ENCODE results near the gene EFNA3.

Gene EFNA3

DNA sequence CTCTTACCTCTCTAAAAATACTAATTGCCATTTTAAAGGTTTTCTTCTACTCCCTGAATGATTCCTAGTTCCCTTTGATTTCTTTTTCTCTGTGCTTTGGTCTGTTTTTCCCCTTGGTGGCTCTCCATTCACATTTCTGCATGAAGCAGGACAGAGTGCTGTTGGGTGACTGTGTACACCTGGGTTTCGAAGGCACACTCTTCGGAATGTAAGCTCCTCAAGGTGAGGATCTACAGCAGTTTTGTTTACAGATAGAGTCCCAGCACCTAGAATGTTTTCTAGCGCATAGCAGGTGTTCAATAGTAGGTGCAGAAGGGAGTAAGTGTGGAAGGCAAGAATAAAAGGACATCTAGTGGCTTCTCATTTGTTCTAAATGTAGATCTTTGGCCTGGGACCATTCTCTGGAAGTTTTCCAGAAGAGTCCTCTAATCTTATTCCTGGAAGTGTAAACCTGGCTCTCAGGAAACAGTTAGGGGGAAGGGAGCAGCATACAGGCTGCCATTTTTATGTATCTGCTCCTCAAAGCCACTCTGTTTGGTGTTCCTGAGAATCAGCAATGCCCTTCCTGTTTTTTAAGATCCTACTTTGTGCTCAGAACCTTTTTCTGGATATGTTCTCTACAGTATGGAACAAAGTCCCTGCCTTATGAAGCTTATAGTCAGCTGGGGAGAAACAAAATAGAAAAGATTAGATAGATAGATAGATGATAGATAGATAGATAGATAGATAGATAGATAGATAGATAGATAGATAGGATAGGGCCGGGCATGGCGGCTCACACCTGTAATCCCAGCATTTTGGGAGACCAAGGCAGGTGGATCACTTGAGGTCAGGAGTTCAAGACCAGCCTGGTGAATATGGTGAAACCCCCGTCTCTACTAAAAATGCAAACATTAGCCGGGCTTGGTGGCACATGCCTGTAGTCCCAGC is 26.2 kb downstream of the EFNA3 start:
- Histone ChIP-seq H3K27ac (ENCODE audit: low read depth, low read length) (no peak overlapping the region), H3K36me3 (ENCODE audit: insufficient read depth, low read length) (no peaks in the 10 kb centered on the region), H3K4me1 (ENCODE audit: control insufficient read depth, insufficient read depth, low read length, unreplicated experiment) (peaks cover 5% of the 10 kb centered on the region), H2AFZ (ENCODE audit: low read length, unreplicated experiment) (no peak overlapping the region), H3K4me3 (ENCODE audit: low read depth, low read length) (no peak overlapping the region), H3K27me3 (ENCODE audit: insufficient read depth, low read length) (peaks cover 6% of the 10 kb centered on the region; the same call in 1 of the 2 replicates), H3K79me2 (ENCODE audit: control insufficient read depth, insufficient read depth, low read length, unreplicated experiment) (no peaks in the 10 kb centered on the region)

DNA sequence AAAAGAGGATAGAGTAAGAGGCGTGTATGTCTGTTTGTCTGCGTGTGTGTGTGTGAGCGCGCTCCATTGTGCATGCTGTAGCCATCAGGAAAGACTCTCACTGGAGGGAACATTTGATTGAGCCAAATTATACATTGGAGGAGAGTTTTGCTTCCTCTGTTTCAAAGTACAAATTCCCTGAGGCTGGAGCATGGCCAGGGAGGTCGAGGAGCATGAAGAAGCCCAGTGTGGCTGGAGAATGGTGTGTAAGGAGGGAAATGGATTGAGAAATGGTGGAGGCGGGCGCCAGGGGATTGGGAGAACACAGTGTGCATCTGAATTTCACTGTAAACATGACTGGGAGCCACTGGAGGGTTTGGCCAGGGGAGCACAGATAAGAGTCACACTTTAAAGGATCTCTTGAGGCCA is 27.0 kb downstream of the EFNA3 start:
- Histone ChIP-seq H3K4me3 (ENCODE audit: low read depth, low read length) (no peak overlapping the region), H3K27me3 (ENCODE audit: insufficient read depth, low read length) (peaks cover 6% of the 10 kb centered on the region; the same call in 1 of the 2 replicates), H3K79me2 (ENCODE audit: control insufficient read depth, insufficient read depth, low read length, unreplicated experiment) (no peaks in the 10 kb centered on the region), H3K27ac (ENCODE audit: low read depth, low read length) (no peak overlapping the region), H3K4me1 (ENCODE audit: control insufficient read depth, insufficient read depth, low read length, unreplicated experiment) (peaks cover 5% of the 10 kb centered on the region), H2AFZ (ENCODE audit: low read length, unreplicated experiment) (no peak overlapping the region), H3K36me3 (ENCODE audit: insufficient read depth, low read length) (no peaks in the 10 kb centered on the region)

DNA sequence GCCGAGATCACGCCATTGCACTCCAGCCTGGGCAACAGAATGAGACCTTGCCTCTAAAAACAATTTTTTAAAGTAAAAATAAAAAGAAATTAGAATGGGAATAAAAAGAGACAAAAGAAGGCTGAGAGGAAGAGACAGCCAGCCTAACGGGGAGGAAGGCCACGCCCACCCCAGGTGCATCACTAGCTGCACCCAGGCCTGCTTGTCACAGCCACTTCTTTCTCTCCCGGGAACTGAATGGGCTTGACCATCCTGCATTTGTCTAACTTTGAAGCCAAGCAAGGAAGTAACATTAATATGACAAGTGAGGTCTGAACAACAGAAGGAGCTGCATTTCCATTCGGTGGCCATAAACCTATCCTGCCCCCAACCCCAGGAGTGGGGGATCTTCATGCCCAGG is 28.2 kb downstream of the EFNA3 start:
- no peak overlapping the region for H3K4me3 ChIP-seq (ENCODE audit: low read depth, low read length)
- H2AFZ ChIP-seq (ENCODE audit: low read length, unreplicated experiment): no peak overlapping the region
- H3K27ac ChIP-seq (ENCODE audit: low read depth, low read length): no peak overlapping the region
- H3K79me2 ChIP-seq (ENCODE audit: control insufficient read depth, insufficient read depth, low read length, unreplicated experiment): no peaks in the 10 kb centered on the region
- H3K36me3 ChIP-seq (ENCODE audit: insufficient read depth, low read length): no peaks in the 10 kb centered on the region
- peaks cover 5% of the 10 kb centered on the region for H3K4me1 ChIP-seq (ENCODE audit: control insufficient read depth, insufficient read depth, low read length, unreplicated experiment)
- H3K27me3 ChIP-seq (ENCODE audit: insufficient read depth, low read length): peaks cover 6% of the 10 kb centered on the region; the same call in 1 of the 2 replicates

DNA sequence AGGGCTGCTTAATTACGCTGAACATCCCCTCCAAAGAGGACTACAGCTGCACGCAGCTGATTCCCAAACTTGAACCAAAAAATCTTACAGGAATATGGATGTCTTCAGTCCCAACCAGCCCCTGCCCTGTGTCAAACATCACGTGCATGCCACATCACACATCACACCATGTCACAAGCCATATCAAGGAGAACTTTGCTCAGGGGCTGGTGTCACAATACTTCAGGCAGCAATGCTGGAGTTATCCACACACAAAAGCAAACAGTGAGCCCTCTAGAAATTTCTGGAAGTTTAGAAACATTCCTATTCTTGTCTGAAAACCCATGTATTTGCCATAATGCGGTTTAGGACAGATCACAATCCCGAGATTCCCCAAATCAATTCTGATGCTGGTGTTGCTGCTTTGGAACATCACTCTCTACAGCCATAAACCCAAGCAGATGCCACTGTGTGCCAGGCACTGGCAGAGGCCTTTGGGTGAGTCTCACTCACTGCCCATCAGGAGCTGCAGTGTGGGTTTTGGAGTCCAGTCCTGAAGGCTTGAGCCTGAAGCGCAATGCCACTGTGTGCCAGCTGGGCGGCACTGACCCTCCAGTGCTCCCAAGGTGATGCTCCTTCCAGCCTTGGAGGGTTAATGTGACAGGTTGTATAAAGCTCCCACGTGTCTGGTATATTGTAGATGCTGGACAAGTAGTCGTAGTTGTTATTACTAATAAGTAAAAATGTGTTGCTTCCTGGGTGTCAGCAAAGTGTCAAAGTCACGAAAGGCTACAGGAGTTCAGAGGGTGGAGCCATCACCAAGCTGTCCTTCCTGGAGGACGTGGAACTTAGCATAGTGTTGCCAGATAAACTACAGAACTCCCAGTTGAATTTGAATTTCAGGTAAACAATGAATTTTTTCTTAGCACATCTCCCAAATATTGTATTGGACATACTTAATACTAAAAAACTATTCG is 28.9 kb downstream of the EFNA3 start:
- Histone ChIP-seq H3K36me3 (ENCODE audit: insufficient read depth, low read length) (no peaks in the 10 kb centered on the region), H3K79me2 (ENCODE audit: control insufficient read depth, insufficient read depth, low read length, unreplicated experiment) (no peaks in the 10 kb centered on the region), H3K27ac (ENCODE audit: low read depth, low read length) (no peak overlapping the region), H3K4me3 (ENCODE audit: low read depth, low read length) (no peak overlapping the region), H2AFZ (ENCODE audit: low read length, unreplicated experiment) (no peak overlapping the region), H3K27me3 (ENCODE audit: insufficient read depth, low read length) (peaks cover 6% of the 10 kb centered on the region; the same call in 1 of the 2 replicates), H3K4me1 (ENCODE audit: control insufficient read depth, insufficient read depth, low read length, unreplicated experiment) (peaks cover under 1% of the 10 kb centered on the region)

DNA sequence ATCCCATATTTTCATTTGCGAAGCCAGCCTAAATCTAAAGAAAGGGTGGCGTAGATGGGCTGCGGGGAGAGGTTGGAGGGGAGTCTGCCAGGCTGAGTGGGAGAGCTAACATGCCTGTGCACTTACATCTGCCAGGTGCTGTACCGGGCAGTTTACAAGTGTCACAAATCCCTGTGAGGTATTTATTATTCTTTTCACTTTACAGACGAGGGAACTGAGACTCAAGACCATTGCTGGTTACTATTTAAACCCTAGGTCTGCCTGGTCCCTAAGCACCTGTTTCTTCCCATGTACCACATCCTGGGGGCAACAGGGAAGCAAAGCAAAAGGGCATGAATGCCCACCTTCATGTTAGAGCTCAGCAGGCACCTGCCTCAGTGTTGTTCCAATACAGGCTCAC is 29.7 kb downstream of the EFNA3 start:
- no peaks in the 10 kb centered on the region for H3K4me1 ChIP-seq (ENCODE audit: control insufficient read depth, insufficient read depth, low read length, unreplicated experiment)
- H3K36me3 ChIP-seq (ENCODE audit: insufficient read depth, low read length): no peaks in the 10 kb centered on the region

DNA sequence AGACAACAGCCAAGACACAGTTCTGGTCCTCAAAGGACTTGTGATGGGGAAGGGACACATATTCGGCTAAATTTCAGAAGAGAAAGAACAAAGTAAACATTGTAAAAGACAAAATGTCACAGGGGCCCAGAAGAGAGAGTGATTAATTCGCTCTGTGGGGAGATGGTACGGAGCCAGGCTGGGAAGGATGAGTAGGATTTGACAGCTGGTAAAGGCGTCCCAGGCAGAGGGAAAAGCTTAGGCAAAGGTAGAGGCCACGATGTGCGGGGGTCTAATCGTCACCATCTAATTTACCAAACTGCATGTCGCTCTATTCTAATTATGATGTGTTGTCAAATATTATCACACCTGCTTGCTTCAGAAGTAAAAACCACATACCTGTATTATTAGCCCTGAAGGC is 31.7 kb downstream of the EFNA3 start:
- H3K4me1 ChIP-seq (ENCODE audit: control insufficient read depth, insufficient read depth, low read length, unreplicated experiment): no peaks in the 10 kb centered on the region
- H3K27ac ChIP-seq (ENCODE audit: low read depth, low read length): no peak overlapping the region

More for the DNA sequence above, 29.7 kb downstream of the EFNA3 start:
- Histone ChIP-seq H3K79me2 (ENCODE audit: control insufficient read depth, insufficient read depth, low read length, unreplicated experiment) (no peaks in the 10 kb centered on the region), H2AFZ (ENCODE audit: low read length, unreplicated experiment) (no peak overlapping the region), H3K4me3 (ENCODE audit: low read depth, low read length) (no peak overlapping the region), H3K27ac (ENCODE audit: low read depth, low read length) (no peak overlapping the region), H3K27me3 (ENCODE audit: insufficient read depth, low read length) (peaks cover 6% of the 10 kb centered on the region; the same call in 1 of the 2 replicates)

DNA sequence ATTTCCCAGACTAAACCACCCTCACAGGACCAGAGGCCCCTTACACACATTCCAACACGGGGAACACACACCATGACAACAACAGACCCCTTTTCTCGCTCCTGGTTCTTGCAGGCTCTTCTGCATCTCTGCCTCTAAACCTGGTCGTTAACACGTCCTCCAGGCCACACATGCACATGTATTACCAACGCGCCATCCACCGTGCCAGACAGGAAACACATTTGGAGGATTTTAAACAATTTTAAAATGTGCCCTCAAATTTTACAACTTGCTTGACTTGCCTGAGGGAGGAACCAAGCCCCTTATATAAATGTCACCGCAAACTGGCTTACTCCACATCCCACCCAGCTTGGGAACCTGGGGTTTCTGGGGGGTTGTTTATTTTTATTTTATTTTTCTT is 32.2 kb downstream of the EFNA3 start:
- H3K79me2 ChIP-seq (ENCODE audit: control insufficient read depth, insufficient read depth, low read length, unreplicated experiment): no peaks in the 10 kb centered on the region
- no peaks in the 10 kb centered on the region for H3K36me3 ChIP-seq (ENCODE audit: insufficient read depth, low read length)
- H3K27ac ChIP-seq (ENCODE audit: low read depth, low read length): no peak overlapping the region
- no peak overlapping the region for H3K4me3 ChIP-seq (ENCODE audit: low read depth, low read length)
- no peak overlapping the region for H2AFZ ChIP-seq (ENCODE audit: low read length, unreplicated experiment)
- H3K4me1 ChIP-seq (ENCODE audit: control insufficient read depth, insufficient read depth, low read length, unreplicated experiment): no peaks in the 10 kb centered on the region
- peaks cover 6% of the 10 kb centered on the region; the same call in 1 of the 2 replicates for H3K27me3 ChIP-seq (ENCODE audit: insufficient read depth, low read length)

More for the DNA sequence above, 31.7 kb downstream of the EFNA3 start:
- Histone ChIP-seq H3K79me2 (ENCODE audit: control insufficient read depth, insufficient read depth, low read length, unreplicated experiment) (no peaks in the 10 kb centered on the region), H3K36me3 (ENCODE audit: insufficient read depth, low read length) (no peaks in the 10 kb centered on the region), H3K27me3 (ENCODE audit: insufficient read depth, low read length) (peaks cover 6% of the 10 kb centered on the region; the same call in 1 of the 2 replicates), H2AFZ (ENCODE audit: low read length, unreplicated experiment) (no peak overlapping the region), H3K4me3 (ENCODE audit: low read depth, low read length) (no peak overlapping the region)

DNA sequence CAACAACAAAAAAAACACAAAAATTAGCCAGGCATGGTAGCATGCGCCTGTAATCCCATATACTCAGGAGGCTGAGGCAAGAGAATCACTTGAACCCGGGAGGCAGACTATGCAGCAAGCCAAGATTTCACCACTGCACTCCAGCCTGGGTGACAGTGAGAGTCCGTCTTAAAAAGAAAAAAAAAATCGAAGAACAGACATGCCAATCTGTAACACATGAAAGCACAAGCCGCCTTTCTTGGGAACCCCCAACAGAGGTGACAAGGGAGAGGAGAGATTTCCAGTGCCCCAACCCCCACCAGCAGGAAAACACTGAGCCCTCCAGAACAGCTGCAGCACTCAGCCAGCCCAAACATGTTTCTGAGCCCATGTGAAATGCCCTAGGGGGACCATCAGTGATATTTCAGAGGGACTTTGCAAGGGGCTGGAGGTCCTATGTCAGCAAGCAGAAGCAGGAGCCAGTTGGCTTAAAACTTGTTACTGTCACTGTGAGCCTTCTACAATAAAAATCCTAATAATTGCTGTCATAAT is 34.9 kb downstream of the EFNA3 start:
- H3K4me1 ChIP-seq (ENCODE audit: control insufficient read depth, insufficient read depth, low read length, unreplicated experiment): no peaks in the 10 kb centered on the region
- peaks cover 13% of the 10 kb centered on the region; the same call in 1 of the 2 replicates for H3K27me3 ChIP-seq (ENCODE audit: insufficient read depth, low read length)
- no peak overlapping the region for H2AFZ ChIP-seq (ENCODE audit: low read length, unreplicated experiment)
- H3K36me3 ChIP-seq (ENCODE audit: insufficient read depth, low read length): no peaks in the 10 kb centered on the region
- no peaks in the 10 kb centered on the region for H3K79me2 ChIP-seq (ENCODE audit: control insufficient read depth, insufficient read depth, low read length, unreplicated experiment)
- H3K27ac ChIP-seq (ENCODE audit: low read depth, low read length): no peak overlapping the region
- H3K4me3 ChIP-seq (ENCODE audit: low read depth, low read length): no peak overlapping the region

DNA sequence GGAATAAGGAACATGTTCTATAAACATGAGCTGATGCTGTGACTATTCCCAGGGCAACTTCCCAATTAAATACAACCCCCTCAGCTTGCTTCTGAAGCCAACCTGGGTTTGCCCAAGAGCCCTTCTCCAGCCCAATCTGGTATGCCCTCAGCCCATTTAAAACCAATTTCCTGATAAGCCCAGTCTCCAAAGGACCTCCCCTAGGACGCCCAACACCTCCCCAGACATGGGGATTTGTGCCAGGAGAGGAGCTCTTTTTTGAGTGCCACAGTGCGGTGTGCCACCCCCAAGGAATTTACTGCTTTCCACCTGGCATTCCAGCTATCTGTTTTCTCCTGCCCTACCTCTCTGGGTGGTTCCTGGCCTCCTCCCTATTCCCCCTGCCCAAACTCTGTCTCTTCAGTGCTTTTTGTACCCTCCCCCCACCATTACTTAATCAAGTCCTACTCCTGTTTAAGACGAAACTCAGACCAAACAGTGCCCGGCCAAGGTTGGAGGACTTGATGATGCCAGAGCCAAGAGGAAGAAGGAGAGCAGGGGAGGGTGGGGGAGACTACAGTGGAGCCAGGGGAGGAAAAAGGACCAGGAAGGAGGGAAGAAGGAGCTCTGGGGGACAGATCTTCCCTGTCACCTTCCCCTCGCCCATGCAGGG is 37.6 kb downstream of the EFNA3 start:
- Histone ChIP-seq H3K27me3 (ENCODE audit: insufficient read depth, low read length) (peaks cover 34% of the 10 kb centered on the region), H3K4me1 (ENCODE audit: control insufficient read depth, insufficient read depth, low read length, unreplicated experiment) (no peaks in the 10 kb centered on the region), H3K79me2 (ENCODE audit: control insufficient read depth, insufficient read depth, low read length, unreplicated experiment) (no peaks in the 10 kb centered on the region), H3K27ac (ENCODE audit: low read depth, low read length) (no peak overlapping the region), H2AFZ (ENCODE audit: low read length, unreplicated experiment) (no peak overlapping the region), H3K36me3 (ENCODE audit: insufficient read depth, low read length) (no peaks in the 10 kb centered on the region), H3K4me3 (ENCODE audit: low read depth, low read length) (no peak overlapping the region)

DNA sequence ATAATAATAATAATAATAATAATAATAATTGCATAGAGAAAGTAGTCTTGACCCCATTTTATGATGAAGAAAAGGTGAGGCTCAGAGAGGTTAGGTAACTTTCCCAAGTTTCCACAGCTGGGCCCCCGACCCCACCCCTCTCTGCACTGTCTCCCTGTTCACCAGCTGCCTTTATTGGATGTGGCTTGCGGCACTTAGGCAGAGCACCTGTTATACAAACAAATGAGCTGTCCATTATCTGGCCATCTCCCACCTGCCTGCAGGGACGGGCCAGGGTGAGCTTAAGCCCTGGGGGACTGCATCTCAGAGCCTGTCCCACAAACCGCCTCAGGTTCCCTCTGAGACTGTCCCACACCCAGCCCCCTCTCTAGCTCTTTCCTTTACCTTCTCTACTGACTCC is 39.0 kb downstream of the EFNA3 start:
- no peaks in the 10 kb centered on the region for H3K79me2 ChIP-seq (ENCODE audit: control insufficient read depth, insufficient read depth, low read length, unreplicated experiment)
- no peak overlapping the region for H3K27ac ChIP-seq (ENCODE audit: low read depth, low read length)
- H3K4me1 ChIP-seq (ENCODE audit: control insufficient read depth, insufficient read depth, low read length, unreplicated experiment): no peaks in the 10 kb centered on the region
- no peaks in the 10 kb centered on the region for H3K36me3 ChIP-seq (ENCODE audit: insufficient read depth, low read length)
- H3K27me3 ChIP-seq (ENCODE audit: insufficient read depth, low read length): peaks cover 39% of the 10 kb centered on the region
- no peak overlapping the region for H3K4me3 ChIP-seq (ENCODE audit: low read depth, low read length)
- H2AFZ ChIP-seq (ENCODE audit: low read length, unreplicated experiment): no peak overlapping the region
